ENCODE measurements around the gene ANKDD1B. TPM values are rescaled to one million over a fixed set of nuclear protein-coding genes. Genes with fewer than 3 reads are reported as not detected.
A peak's percentile ranks its signal among the peaks of the same experiment; 100 is the strongest.

The ANKDD1B gene
- total RNA-seq, 4 donors from 2014 or later = 0.19 to 0.95 TPM; not detected in 2

DNA sequence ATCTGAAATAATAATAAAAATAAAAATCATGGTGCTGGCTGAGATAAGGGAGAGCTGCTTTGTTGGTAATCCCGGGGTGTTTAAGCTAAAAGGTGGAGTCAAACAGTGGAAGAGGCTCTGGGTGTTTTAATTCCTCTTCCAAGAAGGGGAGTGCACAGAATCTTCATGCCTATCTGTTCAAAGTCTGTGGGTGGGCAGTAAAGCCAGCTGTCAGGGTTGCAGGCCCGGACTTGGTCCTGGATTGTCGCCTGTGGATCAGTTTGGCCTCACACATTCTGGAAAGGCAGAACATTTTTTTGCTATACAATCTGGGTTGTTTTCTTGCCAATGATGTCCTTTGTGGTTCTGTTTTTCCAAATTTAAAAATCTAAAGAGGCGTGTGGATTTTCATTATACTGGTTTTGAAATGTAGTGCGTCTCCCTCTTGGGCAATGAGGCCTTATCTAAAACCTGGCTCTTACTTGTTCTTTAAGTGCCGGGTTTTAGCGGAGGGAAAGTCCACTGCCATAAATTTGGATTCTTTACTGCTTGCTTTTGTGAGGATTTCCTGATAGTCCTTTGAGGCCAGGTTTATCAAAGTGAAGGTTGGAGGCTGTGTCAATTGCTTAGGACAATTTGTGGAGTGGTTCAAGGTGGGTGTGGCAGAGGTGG, 5.8 kb downstream of the ANKDD1B start:
- TF ChIP-seq, protein P1, sequence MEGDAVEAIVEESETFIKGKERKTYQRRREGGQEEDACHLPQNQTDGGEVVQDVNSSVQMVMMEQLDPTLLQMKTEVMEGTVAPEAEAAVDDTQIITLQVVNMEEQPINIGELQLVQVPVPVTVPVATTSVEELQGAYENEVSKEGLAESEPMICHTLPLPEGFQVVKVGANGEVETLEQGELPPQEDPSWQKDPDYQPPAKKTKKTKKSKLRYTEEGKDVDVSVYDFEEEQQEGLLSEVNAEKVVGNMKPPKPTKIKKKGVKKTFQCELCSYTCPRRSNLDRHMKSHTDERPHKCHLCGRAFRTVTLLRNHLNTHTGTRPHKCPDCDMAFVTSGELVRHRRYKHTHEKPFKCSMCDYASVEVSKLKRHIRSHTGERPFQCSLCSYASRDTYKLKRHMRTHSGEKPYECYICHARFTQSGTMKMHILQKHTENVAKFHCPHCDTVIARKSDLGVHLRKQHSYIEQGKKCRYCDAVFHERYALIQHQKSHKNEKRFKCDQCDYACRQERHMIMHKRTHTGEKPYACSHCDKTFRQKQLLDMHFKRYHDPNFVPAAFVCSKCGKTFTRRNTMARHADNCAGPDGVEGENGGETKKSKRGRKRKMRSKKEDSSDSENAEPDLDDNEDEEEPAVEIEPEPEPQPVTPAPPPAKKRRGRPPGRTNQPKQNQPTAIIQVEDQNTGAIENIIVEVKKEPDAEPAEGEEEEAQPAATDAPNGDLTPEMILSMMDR (IDR thresholded peaks at IDR 0.05) = no peak
- no peak for TF ChIP-seq POLR2A (IDR thresholded peaks at IDR 0.05)
- H3K9me3 ChIP-seq = no peaks in the 10 kb centered on the region
- H3K4me1 ChIP-seq = peaks cover 0 to 33% (median 4%) of the 10 kb centered on the region in 3 donors
- H3K27me3 ChIP-seq = no peaks in the 10 kb centered on the region
- intact Hi-C loops (cut with DNase I) = no loop called here
- H3K36me3 ChIP-seq = no peaks in the 10 kb centered on the region
- H3K27ac ChIP-seq = peak overlapping the region in 1 of 4 donors; percentile 33
- no peak overlapping the region for H3K4me3 ChIP-seq
- no peak for DNase-seq
- whole genome bisulfite sequencing, 2 donors = 32 to 47% methylated on average over 7 of the region's 7 CpGs

DNA sequence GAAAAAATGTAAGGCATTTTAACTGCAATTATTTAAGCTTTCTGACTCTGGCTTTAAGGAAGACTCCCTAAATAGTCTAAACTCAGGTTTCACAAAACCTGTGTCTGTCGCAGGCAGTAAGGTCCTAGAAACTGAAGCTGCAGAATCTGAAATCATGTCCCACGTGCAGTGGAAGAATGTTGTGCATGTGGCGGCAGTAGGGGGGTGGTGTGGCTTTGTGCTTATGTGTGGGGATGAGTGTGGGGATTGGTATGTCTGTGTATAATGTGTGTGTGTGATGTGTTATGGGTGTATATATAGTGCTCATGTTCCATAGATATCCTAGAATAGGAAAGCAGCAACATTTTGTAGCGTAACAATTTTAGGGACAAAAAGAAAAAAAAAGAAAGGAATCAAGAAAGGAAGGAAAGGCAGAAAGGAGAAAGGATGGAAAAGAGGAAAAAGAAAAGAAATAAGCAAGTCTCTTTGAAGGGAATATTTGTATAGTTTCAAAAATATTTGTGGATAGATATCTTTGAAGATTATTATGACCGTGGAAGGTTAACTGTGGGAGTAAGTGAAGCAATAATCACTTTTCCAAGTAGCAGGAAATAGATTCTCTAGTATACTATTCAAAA, 6.6 kb downstream of the ANKDD1B start:
- WGBS, 2 donors = 64 to 82% methylated on average over 5 of the region's 5 CpGs
- Histone ChIP-seq H3K36me3 (no peaks in the 10 kb centered on the region), H3K4me3 (no peak overlapping the region), H3K4me1 (peaks cover 0 to 35% (median 4%) of the 10 kb centered on the region in 3 donors), H3K27me3 (no peaks in the 10 kb centered on the region), H3K9me3 (no peaks in the 10 kb centered on the region), H3K27ac (no peak overlapping the region)
- intact Hi-C loops (cut with DNase I) = no loop called here
- TF ChIP-seq, protein P1 (IDR thresholded peaks at IDR 0.05) = no peak
- TF ChIP-seq POLR2A (IDR thresholded peaks at IDR 0.05) = no peak
- DNase-seq = no peak

GRCh38 chr5:75620184-75620959, 9.1 kb downstream of the ANKDD1B start:
- TF ChIP-seq POLR2A (IDR thresholded peaks at IDR 0.05) = no peak
- TF ChIP-seq, protein P1 (IDR thresholded peaks at IDR 0.05) = no peak
- H3K4me3 ChIP-seq = no peak overlapping the region
- WGBS, 2 donors = 55% methylated on average over 3 to 4 of the region's 4 CpGs
- H3K9me3 ChIP-seq = no peaks in the 10 kb centered on the region
- H3K4me1 ChIP-seq = peaks cover 0 to 39% (median 4%) of the 10 kb centered on the region in 3 donors
- no peak for DNase-seq
- H3K27ac ChIP-seq = no peak overlapping the region
- H3K36me3 ChIP-seq = no peaks in the 10 kb centered on the region
- H3K27me3 ChIP-seq = no peaks in the 10 kb centered on the region
- intact Hi-C loops (cut with DNase I) = no loop called here

DNA sequence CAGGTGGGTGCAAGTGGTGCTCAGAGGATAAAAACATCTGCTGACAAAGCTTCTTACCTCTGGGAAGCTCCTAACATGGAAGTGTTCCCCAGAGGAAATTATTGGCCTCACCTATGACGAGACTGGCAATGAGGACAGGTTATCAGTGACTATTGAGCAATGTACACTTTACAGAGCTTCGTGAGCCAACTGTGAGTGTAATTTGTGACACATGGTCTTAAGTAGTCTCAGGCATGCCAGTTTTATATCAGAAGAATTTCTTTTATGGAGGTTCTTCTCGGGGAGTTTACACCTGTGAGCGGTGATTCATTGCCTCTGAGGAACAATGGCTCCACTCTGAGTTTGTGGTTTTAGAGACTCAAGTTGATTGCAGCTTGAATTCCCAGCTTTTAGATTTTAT, 11.3 kb downstream of the ANKDD1B start:
- no peaks in the 10 kb centered on the region for H3K36me3 ChIP-seq
- WGBS, 2 donors = 56 to 61% methylated on average over 4 of the region's 4 CpGs
- no peaks in the 10 kb centered on the region for H3K9me3 ChIP-seq
- intact Hi-C loops (cut with DNase I) = no loop called here
- DNase-seq = no peak
- no peak for TF ChIP-seq POLR2A (IDR thresholded peaks at IDR 0.05)
- TF ChIP-seq, protein P1 (IDR thresholded peaks at IDR 0.05) = no peak
- H3K27ac ChIP-seq = peak overlapping the region in 1 of 4 donors; percentile 54
- H3K27me3 ChIP-seq = no peaks in the 10 kb centered on the region
- H3K4me1 ChIP-seq = peaks cover 0 to 26% (median 4%) of the 10 kb centered on the region in 3 donors
- no peak overlapping the region for H3K4me3 ChIP-seq

DNA sequence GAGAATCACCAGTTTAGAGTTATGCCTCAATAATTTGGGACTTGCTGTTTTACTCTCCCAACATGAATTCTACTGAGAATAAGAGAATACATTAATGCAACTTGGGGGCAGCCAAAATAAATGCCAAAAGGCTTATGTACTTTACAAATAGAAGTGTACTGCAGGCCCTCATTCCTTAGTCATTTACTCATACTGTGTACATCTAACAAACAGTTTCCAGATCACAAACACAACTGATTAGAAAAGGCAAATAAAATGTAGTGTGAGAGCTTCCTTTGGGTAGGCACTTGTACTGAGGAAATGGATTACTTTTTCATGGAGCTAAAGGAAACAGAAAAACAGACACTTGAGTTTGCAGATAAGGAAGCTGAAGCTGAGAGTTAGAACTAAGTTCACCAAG, 12.6 kb downstream of the ANKDD1B start:
- Histone ChIP-seq H3K36me3 (no peaks in the 10 kb centered on the region), H3K27me3 (no peaks in the 10 kb centered on the region), H3K4me1 (peaks cover 0 to 23% (median 4%) of the 10 kb centered on the region in 3 donors), H3K4me3 (no peak overlapping the region), H3K9me3 (no peaks in the 10 kb centered on the region), H3K27ac (no peak overlapping the region)
- TF ChIP-seq, protein P1 (IDR thresholded peaks at IDR 0.05) = no peak
- no peak for TF ChIP-seq POLR2A (IDR thresholded peaks at IDR 0.05)
- intact Hi-C loops (cut with DNase I) = no loop called here
- DNase-seq = no peak
